ENCODE measurements around the gene FILIP1. TPM values are rescaled to one million over a fixed set of nuclear protein-coding genes. Genes with fewer than 3 reads are reported as not detected.

Gene FILIP1
- total RNA-seq, 4 donors from 2014 or later: 36.0 to 57.6 (median 48.0) TPM

GRCh38 chr6:75422024-75422639, 71.5 kb downstream of the FILIP1 start:
- Histone ChIP-seq H3K4me3 (no peak overlapping the region), H3K36me3 (no peaks in the 10 kb centered on the region), H3K27me3 (no peaks in the 10 kb centered on the region), H3K4me1 (peaks cover 0 to 64% (median 15%) of the 10 kb centered on the region in 3 donors), H3K9me3 (no peaks in the 10 kb centered on the region), H3K27ac (no peak overlapping the region)
- TF ChIP-seq POLR2A (IDR thresholded peaks at IDR 0.05): no peak
- no peak for TF ChIP-seq POLR2AphosphoS5 (IDR thresholded peaks at IDR 0.05)
- no peak for TF ChIP-seq CTCF (IDR thresholded peaks at IDR 0.05)
- TF ChIP-seq EP300 (IDR thresholded peaks at IDR 0.05): no peak
- ATAC-seq: no peak
- WGBS, 2 donors (ENCODE audit: low coverage in 1 of 2): 31 to 40% methylated on average over 1 of the region's 1 CpG

GRCh38 chr6:75421316-75422023, 72.1 kb downstream of the FILIP1 start:
- no peak for ATAC-seq
- no peak for TF ChIP-seq POLR2A (IDR thresholded peaks at IDR 0.05)
- TF ChIP-seq EP300 (IDR thresholded peaks at IDR 0.05): no peak
- no peak for TF ChIP-seq POLR2AphosphoS5 (IDR thresholded peaks at IDR 0.05)
- TF ChIP-seq CTCF (IDR thresholded peaks at IDR 0.05): no peak
- Histone ChIP-seq H3K27me3 (no peaks in the 10 kb centered on the region), H3K36me3 (no peaks in the 10 kb centered on the region), H3K27ac (no peak overlapping the region), H3K9me3 (no peaks in the 10 kb centered on the region), H3K4me3 (no peak overlapping the region), H3K4me1 (peaks cover 0 to 62% (median 17%) of the 10 kb centered on the region in 3 donors)
- 85 to 89% methylated on average over 11 of the region's 11 CpGs for WGBS, 2 donors (ENCODE audit: low coverage in 1 of 2)

GRCh38 chr6:75419980-75420379, 73.6 kb downstream of the FILIP1 start:
- Histone ChIP-seq H3K4me3 (no peak overlapping the region), H3K36me3 (no peaks in the 10 kb centered on the region), H3K4me1 (peaks cover 0 to 55% (median 11%) of the 10 kb centered on the region in 3 donors), H3K9me3 (no peaks in the 10 kb centered on the region), H3K27ac (peak overlapping the region in 1 of 4 donors; percentile 18), H3K27me3 (no peaks in the 10 kb centered on the region)
- ATAC-seq: no peak
- WGBS, 2 donors (ENCODE audit: low coverage in 1 of 2): 46 to 47% methylated on average over 1 of the region's 1 CpG
- TF ChIP-seq POLR2A (IDR thresholded peaks at IDR 0.05) (no peak), CTCF (IDR thresholded peaks at IDR 0.05) (no peak), POLR2AphosphoS5 (IDR thresholded peaks at IDR 0.05) (no peak), EP300 (IDR thresholded peaks at IDR 0.05) (no peak)

- no peak for ATAC-seq
- peaks cover 3 to 54% (median 9%) of the 10 kb centered on the region in 3 donors for H3K4me1 ChIP-seq
- WGBS, 2 donors (ENCODE audit: low coverage in 1 of 2): 79 to 84% methylated on average over 3 of the region's 3 CpGs
Observed at GRCh38 chr6:75419416-75419815, 74.2 kb downstream of the FILIP1 start.

More at GRCh38 chr6:75419416-75419815, 74.2 kb downstream of the FILIP1 start:
- Histone ChIP-seq H3K27me3 (no peaks in the 10 kb centered on the region), H3K9me3 (no peaks in the 10 kb centered on the region), H3K36me3 (no peaks in the 10 kb centered on the region), H3K27ac (peak overlapping the region in 1 of 4 donors; percentile 18), H3K4me3 (no peak overlapping the region)
- no peak for TF ChIP-seq POLR2A (IDR thresholded peaks at IDR 0.05)
- no peak for TF ChIP-seq CTCF (IDR thresholded peaks at IDR 0.05)
- TF ChIP-seq POLR2AphosphoS5 (IDR thresholded peaks at IDR 0.05): no peak
- TF ChIP-seq EP300 (IDR thresholded peaks at IDR 0.05): no peak
